Small intestine (tissue), 7 donors: ENCODE data around the gene EXOC1L. TPM values are rescaled to one million over a fixed set of nuclear protein-coding genes. Genes with fewer than 3 reads are reported as not detected.
A peak's percentile ranks its signal among the peaks of the same experiment; 100 is the strongest.
"Not testable (repeated sequence)": the region's sequence is repeated elsewhere in the genome, so short reads cannot be mapped to it uniquely, and the experiment has no call there.

Source experiments
- DNase-seq, 2 donors: peaks; one replicate each; pipeline versions ENCODE4 v3.0.0 to v3.0.0-alpha.2; 2013
- FAIRE-seq: peaks from 2 replicates; lab custom pipeline; 2012; peaks lifted over from hg19 to GRCh38; lab: Jason Lieb, UNC
- H3K27ac ChIP-seq, 3 donors: one replicate each; pipeline ENCODE4 v1.5.1; 2013; ENCODE audit warnings: low read length in 2 of 3, mild to moderate bottlenecking in 2 of 3, control low read depth in 1 of 3, inconsistent platforms in 1 of 3, low read depth in 1 of 3, moderate library complexity in 1 of 3
- H3K27me3 ChIP-seq, 3 donors: one replicate each; pipeline ENCODE4 v1.6.1; 2013; ENCODE audit warnings: low read length in 3 of 3, inconsistent platforms in 1 of 3; ENCODE audit not compliant: control insufficient read depth in 3 of 3, insufficient read depth in 3 of 3
- H3K36me3 ChIP-seq, 3 donors: one replicate each; pipeline ENCODE4 v1.6.1; 2013; ENCODE audit warnings: low read length in 3 of 3, inconsistent platforms in 1 of 3, low read depth in 1 of 3, mild to moderate bottlenecking in 1 of 3, moderate library complexity in 1 of 3; ENCODE audit not compliant: control insufficient read depth in 3 of 3, insufficient read depth in 2 of 3
- H3K4me1 ChIP-seq, 3 donors: one replicate each; pipeline ENCODE4 v1.6.1; 2013; ENCODE audit warnings: low read length in 2 of 3, inconsistent platforms in 1 of 3, low read depth in 1 of 3, mild to moderate bottlenecking in 1 of 3, moderate library complexity in 1 of 3; ENCODE audit not compliant: control insufficient read depth in 3 of 3, insufficient read depth in 2 of 3
- H3K4me3 ChIP-seq, 3 donors: one replicate each; pipeline ENCODE4 v1.5.1; 2013; ENCODE audit warnings: low read length in 3 of 3, control low read depth in 1 of 3, inconsistent platforms in 1 of 3, low read depth in 1 of 3, mild to moderate bottlenecking in 1 of 3, moderate library complexity in 1 of 3
- H3K9me3 ChIP-seq, 2 donors: one replicate each; pipeline ENCODE4 v1.6.1; 2013; ENCODE audit warnings: low read depth in 1 of 2, low read length in 1 of 2; ENCODE audit not compliant: control insufficient read depth in 2 of 2, insufficient read depth in 1 of 2
- WGBS, 3 donors: extraction: QIAGEN DNeasy Blood & Tissue Kit; methylation state at CpG; one replicate each; pipeline ENCODE4 v1.1.7; 2013; 5-methylcytosine and 5-hydroxymethylcytosine counted together
- polyA plus RNA-seq, 4 donors: library from polyadenylated mRNA; stranded (reverse) in 3 of 4; unstranded in 1 of 4; fragments of 200-250 nt in 3 of 4; fragments of 120-200 nt in 1 of 4; gene quantifications; one replicate each; pipeline versions ENCODE4 v1.2.1 to v1.2.3, GENCODE V29; 2013
- donor health status: healthy with polysubstance abuse.
- donor health status: control.
- donor health status: control.
- donor health status: Bipolar disorder and iron deficiency.
- donor health status: healthy.

EXOC1L gene
- polyA plus RNA-seq, 4 donors = 0.31 TPM; not detected in 3

DNA sequence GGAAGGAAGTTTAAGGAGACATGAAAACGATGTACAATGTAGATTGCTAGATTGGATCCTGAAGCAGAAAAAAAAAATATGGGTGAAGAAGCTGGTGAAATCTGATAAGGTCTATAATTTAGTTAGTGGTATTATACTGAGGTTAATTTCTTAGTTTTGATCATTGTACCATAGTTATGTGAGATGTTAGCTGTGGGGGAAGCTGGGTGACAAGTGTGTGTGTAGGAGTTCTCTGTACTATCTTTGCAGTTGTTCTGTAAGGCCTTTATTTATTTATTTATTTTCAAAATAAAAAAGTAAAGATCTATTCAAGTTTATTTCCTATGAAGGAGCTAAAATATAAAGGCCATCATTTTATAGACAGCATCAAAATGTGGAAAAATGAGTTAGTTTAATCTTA, 21.4 kb downstream of the EXOC1L start:
- H3K9me3 ChIP-seq = no peaks in the 10 kb centered on the region
- H3K4me1 ChIP-seq = no peaks in the 10 kb centered on the region
- no peak overlapping the region for H3K4me3 ChIP-seq
- no peak overlapping the region for H3K27ac ChIP-seq
- H3K36me3 ChIP-seq = no peaks in the 10 kb centered on the region
- no peak for DNase-seq
- H3K27me3 ChIP-seq = no peaks in the 10 kb centered on the region
- no peak for FAIRE-seq
- 78 to 88% (median 83%) methylated on average over 1 of the region's 1 CpG for WGBS, 3 donors

DNA sequence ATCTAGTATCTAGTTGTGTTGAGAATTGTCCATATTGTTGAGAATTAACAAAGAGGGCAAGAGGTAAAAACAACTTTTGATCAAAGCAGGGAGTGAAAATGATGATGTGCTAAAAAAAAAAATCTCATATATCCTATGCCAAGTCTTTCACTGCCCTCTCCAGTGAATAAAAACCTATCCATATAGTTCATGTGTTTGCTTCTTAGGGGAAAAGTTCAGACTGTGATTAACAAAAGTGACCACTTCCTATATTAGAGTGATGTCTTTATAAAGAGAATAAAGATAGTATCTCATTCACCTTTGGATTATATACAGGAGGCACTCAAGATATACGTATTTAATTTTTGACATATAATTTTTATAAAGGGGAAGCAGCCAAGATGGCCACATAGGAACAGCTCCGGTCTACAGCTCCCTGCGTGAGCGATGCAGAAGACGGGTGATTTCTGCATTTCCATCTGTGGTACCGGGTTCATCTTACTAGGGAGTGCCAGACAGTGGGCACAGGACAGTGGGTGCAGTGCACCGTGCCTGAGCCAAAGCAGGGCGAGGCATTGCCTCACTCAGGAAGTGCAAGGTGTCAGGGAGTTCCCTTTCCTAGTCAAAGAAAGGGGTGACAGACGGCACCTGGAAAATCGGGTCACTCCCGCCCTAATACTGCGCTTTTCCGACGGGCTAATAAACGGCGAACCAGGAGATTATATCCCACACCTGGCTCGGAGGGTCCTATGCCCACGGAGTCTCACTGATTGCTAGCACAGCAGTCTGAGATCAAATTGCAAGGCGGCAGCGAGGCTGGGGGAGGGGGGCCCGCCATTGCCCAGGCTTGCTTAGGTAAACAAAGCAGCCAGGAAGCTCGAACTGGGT, 22.0 kb downstream of the EXOC1L start:
- not testable (repeated sequence) for DNase-seq, H3K36me3 ChIP-seq, H3K27ac ChIP-seq, FAIRE-seq, H3K4me3 ChIP-seq, H3K9me3 ChIP-seq, H3K27me3 ChIP-seq, H3K4me1 ChIP-seq
- 69 to 85% (median 74%) methylated on average over 18 to 21 of the region's 22 CpGs for WGBS, 3 donors

DNA sequence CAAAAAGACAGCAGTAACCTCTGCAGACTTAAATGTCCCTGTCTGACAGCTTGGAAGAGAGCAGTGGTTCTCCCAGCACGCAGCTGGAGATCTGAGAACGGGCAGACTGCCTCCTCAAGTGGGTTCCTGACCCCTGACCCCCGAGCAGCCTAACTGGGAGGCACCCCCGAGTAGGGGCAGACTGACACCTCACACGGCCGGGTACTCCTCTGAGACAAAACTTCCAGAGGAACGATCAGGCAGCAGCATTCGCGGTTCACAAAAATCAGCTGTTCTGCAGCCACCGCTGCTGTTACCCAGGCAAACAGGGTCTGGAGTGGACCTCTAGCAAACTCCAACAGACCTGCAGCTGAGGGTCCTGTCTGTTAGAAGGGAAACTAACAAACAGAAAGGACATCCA, 22.7 kb downstream of the EXOC1L start:
- not testable (repeated sequence) for H3K4me1 ChIP-seq, H3K4me3 ChIP-seq, H3K9me3 ChIP-seq, DNase-seq, H3K27ac ChIP-seq, H3K27me3 ChIP-seq, FAIRE-seq, H3K36me3 ChIP-seq
- WGBS, 3 donors = 60 to 92% (median 73%) methylated on average over 6 to 10 of the region's 10 CpGs

- 80 to 90% (median 82%) methylated on average over 9 of the region's 9 CpGs for WGBS, 3 donors
- Histone ChIP-seq H3K27me3 (peaks cover 0 to 2% (median 0%) of the 10 kb centered on the region in 3 donors), H3K9me3 (no peaks in the 10 kb centered on the region), H3K36me3 (no peaks in the 10 kb centered on the region), H3K4me1 (peaks cover 0 to 9% (median 0%) of the 10 kb centered on the region in 3 donors), H3K4me3 (no peak overlapping the region), H3K27ac (no peak overlapping the region)
- DNase-seq (no peak), FAIRE-seq (no peak)
These were observed 30.1 kb downstream of the EXOC1L start for GRCh38 chr4:55849724-55850123.

GRCh38 chr4:55851885-55852284, 32.3 kb downstream of the EXOC1L start:
- Histone ChIP-seq H3K4me3 (no peak overlapping the region), H3K27ac (peak overlapping the region in 2 of 3 donors; percentile 8 to 18), H3K36me3 (no peaks in the 10 kb centered on the region), H3K9me3 (no peaks in the 10 kb centered on the region), H3K27me3 (peaks cover 0 to 2% (median 0%) of the 10 kb centered on the region in 3 donors), H3K4me1 (peaks cover 0 to 11% (median 10%) of the 10 kb centered on the region in 3 donors)
- WGBS, 3 donors = 13 to 56% (median 25%) methylated on average over 6 of the region's 6 CpGs
- FAIRE-seq (no peak), DNase-seq (peak; percentile 56 to 91)

- FAIRE-seq (no peak), DNase-seq (peak; percentile 98)
- H3K27ac ChIP-seq = peak within 1 kb of the TSS; percentile 69 to 96 (median 70)
- H3K4me3 ChIP-seq = peak within 1 kb of the TSS; percentile 70 to 98 (median 94)
- no peaks in the 10 kb centered on the region for H3K36me3 ChIP-seq
- peaks cover 0 to 2% (median 0%) of the 10 kb centered on the region in 3 donors for H3K27me3 ChIP-seq
- 1% methylated on average over 50 of the region's 50 CpGs for WGBS, 3 donors
- peaks cover 0 to 11% (median 10%) of the 10 kb centered on the region in 3 donors for H3K4me1 ChIP-seq
- no peaks in the 10 kb centered on the region for H3K9me3 ChIP-seq
These were observed 34.0 kb downstream of the EXOC1L start, which contains the start of gene EXOC1 for GRCh38 chr4:55853484-55854046. Gene EXOC1 (plus strand): TSS chr4:55853648. CDS start chr4:55858324, 4,676 bp downstream.

DNA sequence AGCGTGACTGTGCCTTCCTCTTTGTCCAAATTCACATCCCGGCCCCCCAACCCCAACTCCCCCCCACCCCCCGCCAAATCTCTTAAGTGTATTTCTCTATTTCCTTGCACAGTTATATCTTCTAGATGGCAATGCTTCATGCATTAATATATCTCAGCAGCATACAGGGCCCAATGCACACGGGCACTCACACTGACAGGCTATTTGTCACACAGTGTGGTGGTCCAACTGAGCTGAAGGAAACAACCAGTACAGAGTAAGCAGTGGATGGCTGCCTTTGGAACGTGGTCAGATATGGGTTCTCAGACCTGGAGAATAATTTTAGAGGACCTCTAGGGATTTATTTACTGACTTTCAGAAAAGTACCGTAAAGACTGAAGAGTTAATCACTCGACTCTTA, 34.5 kb downstream of the EXOC1L start:
- 9 to 13% (median 9%) methylated on average over 7 of the region's 7 CpGs for WGBS, 3 donors
- peak in 1 of 2 donors; percentile 16 for DNase-seq
- Histone ChIP-seq H3K27ac (peak overlapping the region in 1 of 3 donors; percentile 96), H3K9me3 (no peaks in the 10 kb centered on the region), H3K27me3 (no peaks in the 10 kb centered on the region), H3K36me3 (no peaks in the 10 kb centered on the region), H3K4me1 (peaks cover 0 to 11% (median 10%) of the 10 kb centered on the region in 3 donors), H3K4me3 (peak overlapping the region; percentile 70 to 98 (median 94))
- FAIRE-seq = no peak

- H3K9me3 ChIP-seq = no peaks in the 10 kb centered on the region
- FAIRE-seq (no peak), DNase-seq (no peak)
- 64 to 82% (median 81%) methylated on average over 1 of the region's 1 CpG for WGBS, 3 donors
- no peaks in the 10 kb centered on the region for H3K27me3 ChIP-seq
- H3K4me3 ChIP-seq = no peak overlapping the region
- peaks cover 3 to 7% (median 5%) of the 10 kb centered on the region in 3 donors for H3K36me3 ChIP-seq
- peaks cover 0 to 10% (median 8%) of the 10 kb centered on the region in 3 donors for H3K4me1 ChIP-seq
- H3K27ac ChIP-seq = no peak overlapping the region
These were observed 38.0 kb downstream of the EXOC1L start for GRCh38 chr4:55857586-55857985.
